A549 (cell line): Measurements from ENCODE around the gene GFPT1.

Source experiments
- CBX8 ChIP-seq: fragments of 200-600 bp; sonication (generic); IDR thresholded peaks from 2 replicates; pipeline ENCODE4 v1.6.1; 2016
- CHD2 ChIP-seq: fragments of 150-350 bp; IDR thresholded peaks from 2 replicates; pipeline ENCODE4 v1.6.1; 2014; ENCODE audit warnings: low read length; ENCODE audit not compliant: partially characterized antibody

DNA sequence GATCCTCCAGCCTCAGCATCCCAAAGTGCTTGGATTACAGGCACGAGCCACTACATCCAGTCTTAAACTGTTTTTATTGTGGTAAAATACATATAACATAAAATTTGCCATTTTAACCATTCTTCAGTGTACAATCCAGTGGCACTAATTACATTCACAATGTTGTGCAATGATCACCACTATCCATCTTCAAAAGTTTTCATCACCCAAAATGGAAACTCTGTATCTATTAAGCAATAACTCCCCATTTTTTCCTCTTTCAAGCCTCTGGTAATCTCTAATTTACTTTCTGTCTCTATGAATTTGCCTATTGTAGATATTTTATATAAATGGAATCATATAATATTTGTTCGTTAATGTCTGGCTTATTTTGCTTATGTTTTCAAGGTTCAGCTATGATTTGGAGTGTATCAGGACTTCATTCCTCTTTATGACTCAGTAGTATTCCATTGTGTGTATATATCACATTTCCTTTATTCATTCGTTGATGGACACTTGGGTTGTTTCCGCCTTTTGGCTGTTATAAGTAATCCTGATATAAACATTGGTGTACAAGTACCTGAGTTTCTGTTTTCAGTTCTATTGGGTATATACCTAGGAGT is 71.8 kb downstream of the GFPT1 start:
- TF ChIP-seq CHD2 (no peak), CBX8 (no peak)
